Inflammatory macrophage treated with lipopolysaccharide for 4 hours (primary cell): ENCODE results near the gene MKRN2.
"Not testable (repeated sequence)": the region's sequence is repeated elsewhere in the genome, so short reads cannot be mapped to it uniquely, and the experiment has no call there.

Experiments
- DNase-seq: peaks from one replicate; pipeline ENCODE4 v3.0.0-alpha.2; 2020

MKRN2 gene

GRCh38 chr3:12556690-12557472, at the start of gene MKRN2:
TSS of gene MKRN2 (plus strand) at chr3:12557087. CDS start at chr3:12557151, 64 bp downstream.
- peak; percentile 86 for DNase-seq

- no peak for DNase-seq
Observed at GRCh38 chr3:12507591-12508281, 49.2 kb upstream of the MKRN2 start.

GRCh38 chr3:12508291-12508700, 48.6 kb upstream of the MKRN2 start:
- no peak for DNase-seq

GRCh38 chr3:12509466-12509865, 47.4 kb upstream of the MKRN2 start:
- DNase-seq: no peak

GRCh38 chr3:12512534-12513118, 44.3 kb upstream of the MKRN2 start:
- DNase-seq: no peak

GRCh38 chr3:12513694-12514446, 43.0 kb upstream of the MKRN2 start:
- DNase-seq: no peak

- DNase-seq: no peak
Observed at GRCh38 chr3:12515631-12516030, 41.3 kb upstream of the MKRN2 start.

GRCh38 chr3:12516873-12517272, 40.0 kb upstream of the MKRN2 start:
- DNase-seq: no peak

GRCh38 chr3:12518261-12519028, 38.4 kb upstream of the MKRN2 start:
- no peak for DNase-seq

- DNase-seq: no peak
Observed at GRCh38 chr3:12521010-12521409, 35.9 kb upstream of the MKRN2 start.

GRCh38 chr3:12522721-12523120, 34.2 kb upstream of the MKRN2 start:
- no peak for DNase-seq

GRCh38 chr3:12527757-12528143, 29.1 kb upstream of the MKRN2 start:
- no peak for DNase-seq

- no peak for DNase-seq
Observed at GRCh38 chr3:12532182-12532581, 24.7 kb upstream of the MKRN2 start.

GRCh38 chr3:12536423-12536822, 20.5 kb upstream of the MKRN2 start:
- no peak for DNase-seq

- DNase-seq: no peak
Observed at GRCh38 chr3:12541625-12542024, 15.3 kb upstream of the MKRN2 start.

- not testable (repeated sequence) for DNase-seq
Observed at GRCh38 chr3:12543497-12543896, 13.4 kb upstream of the MKRN2 start.

GRCh38 chr3:12544652-12545472, 12.0 kb upstream of the MKRN2 start:
- no peak for DNase-seq

GRCh38 chr3:12545473-12545791, 11.5 kb upstream of the MKRN2 start, which contains the start of gene MKRN2OS:
TSS of gene MKRN2OS (minus strand) at chr3:12545499. CDS start at chr3:12545464, 35 bp downstream.
- no peak for DNase-seq

GRCh38 chr3:12549971-12550760, 6.7 kb upstream of the MKRN2 start:
- DNase-seq: no peak

GRCh38 chr3:12553921-12554391, 2.9 kb upstream of the MKRN2 start:
- DNase-seq: no peak

- DNase-seq: no peak
Observed at GRCh38 chr3:12556314-12556689, 585 bp upstream of the MKRN2 start.
